GM19351 (cell line): Measurements from ENCODE around the gene ELMO1.

ENCODE experiments used
- ATAC-seq: cut with Tn5 transposase; IDR thresholded peaks from one replicate; pipeline ENCODE4 v1.9.1; 2021; ENCODE audit warnings: mild to moderate bottlenecking, moderate library complexity; ENCODE audit not compliant: unreplicated experiment

ELMO1 gene

DNA sequence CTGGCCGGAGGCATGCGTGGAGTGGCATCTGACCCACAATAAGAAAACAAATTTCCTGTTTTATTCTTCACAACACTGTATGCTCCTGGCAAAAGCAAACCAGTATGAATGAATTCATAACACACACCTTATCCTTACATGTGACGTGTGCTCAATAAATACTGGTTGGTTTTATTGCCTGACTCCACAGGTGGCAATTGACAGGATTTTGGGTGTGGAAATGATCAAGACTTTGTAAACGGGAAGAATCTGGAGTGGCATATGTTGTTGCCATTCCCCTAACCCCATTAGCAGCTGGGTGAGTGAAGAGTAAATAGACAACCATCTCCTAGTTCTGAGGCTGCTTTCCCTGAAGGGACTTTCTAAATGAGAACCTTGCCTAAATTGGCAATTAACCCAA, 508.8 kb downstream of the ELMO1 start:
- ATAC-seq, result no peak

DNA sequence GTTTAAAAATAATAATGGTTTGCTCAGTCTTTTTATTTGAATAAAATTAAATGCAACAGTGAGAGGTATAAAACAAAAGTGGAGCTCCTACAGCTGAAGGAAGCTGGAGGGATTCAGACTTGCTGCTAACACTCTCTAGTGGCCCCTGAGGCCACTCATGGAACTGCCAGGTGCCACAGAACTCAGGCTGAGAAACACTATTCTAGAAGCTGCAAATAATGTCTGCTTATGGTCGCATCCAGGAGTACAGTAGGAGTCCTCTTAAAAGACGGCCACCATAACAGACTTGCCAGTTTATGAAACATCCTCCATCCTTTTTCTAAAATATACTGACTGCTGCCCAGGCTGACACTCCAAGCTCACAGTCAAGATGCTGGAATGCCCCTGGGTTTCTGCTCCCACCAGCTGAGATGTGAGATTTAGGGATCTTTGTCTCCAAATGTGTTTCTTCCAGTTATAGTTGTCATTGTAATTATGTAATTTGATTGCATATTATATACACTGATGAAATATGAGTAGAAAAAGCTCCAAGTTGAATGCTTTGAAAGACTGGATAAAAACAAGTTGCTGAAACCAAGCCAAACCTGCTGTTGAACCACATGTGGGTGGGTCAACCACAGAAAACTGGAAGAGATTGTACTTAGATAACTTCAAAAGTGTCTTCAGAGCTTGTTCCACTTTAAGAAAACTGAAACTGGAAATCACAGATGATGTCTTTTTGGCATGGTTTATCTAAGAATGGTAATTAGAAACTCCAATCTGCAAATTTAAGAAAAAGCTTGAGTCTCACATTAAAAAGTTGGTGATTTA, 510.7 kb downstream of the ELMO1 start:
- no peak for ATAC-seq

DNA sequence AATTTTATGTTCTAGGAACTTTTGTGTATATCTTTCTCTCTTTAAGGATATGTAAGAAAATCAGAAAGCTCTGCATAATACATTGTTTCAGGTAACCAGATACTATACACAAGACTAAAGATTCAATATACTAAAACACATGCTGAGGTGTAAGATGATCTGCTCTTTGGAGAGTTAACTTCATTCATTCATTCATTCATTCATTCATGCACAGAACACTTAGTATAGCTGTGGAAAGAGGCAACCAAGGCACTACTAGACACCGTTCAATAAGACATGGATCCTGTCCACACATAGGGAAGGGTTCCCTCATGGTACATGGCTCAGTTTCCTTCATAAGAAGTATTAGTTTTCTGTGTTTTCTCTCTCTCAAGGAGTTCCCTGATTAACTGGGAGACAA, 516.8 kb downstream of the ELMO1 start:
- ATAC-seq, result no peak

DNA sequence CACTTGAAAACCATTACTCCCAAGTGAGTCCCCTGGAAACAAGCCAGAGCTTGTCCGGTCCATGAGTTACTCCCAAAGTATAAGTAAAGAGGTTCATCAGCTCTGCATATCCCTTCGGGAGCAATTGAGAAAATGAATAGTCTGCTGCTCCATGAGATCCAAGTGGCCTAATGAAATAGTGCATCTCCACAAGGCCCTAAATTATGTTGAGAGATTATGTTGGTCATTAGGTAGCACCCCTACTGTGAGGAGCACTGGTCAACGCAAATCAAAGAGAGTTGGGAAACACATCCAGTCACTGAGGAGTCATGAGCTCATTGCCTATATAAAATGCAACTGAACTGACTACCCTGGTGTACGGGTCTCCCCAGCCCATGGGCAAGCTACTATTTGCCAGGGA, 518.9 kb downstream of the ELMO1 start:
- no peak for ATAC-seq

DNA sequence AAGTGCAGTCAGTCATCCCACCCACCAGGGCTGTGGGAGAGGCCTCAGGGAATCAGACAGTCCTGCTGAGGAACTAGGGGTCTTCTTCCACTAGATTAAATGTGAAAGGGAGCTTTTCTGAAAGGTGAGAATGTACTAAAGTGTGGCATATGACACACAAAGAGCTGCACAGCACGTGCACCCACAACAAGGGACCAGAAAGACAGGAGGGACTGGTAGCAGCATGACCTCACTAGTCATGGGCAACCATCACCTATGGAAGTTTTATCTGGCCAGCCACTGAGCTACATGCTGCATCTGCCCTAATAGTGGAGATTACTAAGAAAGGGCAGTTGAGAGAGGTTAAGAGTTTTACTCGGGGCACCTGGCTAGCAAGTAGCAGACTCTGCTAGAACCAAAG, 519.9 kb downstream of the ELMO1 start:
- ATAC-seq, result no peak

DNA sequence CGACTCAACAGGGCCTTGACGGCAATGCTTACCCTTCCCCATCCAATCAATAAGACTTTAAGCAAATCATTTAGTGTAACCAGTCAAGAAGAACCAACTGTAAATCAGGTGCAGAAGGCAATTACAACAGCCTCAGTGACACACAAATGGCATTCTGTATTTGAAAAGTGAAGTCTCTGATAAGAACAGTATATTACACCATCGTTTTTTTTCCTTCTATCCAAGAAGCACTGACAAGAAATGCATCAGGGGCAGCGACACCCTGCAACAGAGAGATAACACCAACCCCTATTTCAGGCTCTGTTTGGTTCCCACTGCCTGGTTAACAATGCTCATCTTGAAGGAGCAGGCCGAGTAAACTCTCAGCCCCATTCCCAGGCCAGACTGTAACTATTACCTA, 520.4 kb downstream of the ELMO1 start:
- no peak for ATAC-seq

DNA sequence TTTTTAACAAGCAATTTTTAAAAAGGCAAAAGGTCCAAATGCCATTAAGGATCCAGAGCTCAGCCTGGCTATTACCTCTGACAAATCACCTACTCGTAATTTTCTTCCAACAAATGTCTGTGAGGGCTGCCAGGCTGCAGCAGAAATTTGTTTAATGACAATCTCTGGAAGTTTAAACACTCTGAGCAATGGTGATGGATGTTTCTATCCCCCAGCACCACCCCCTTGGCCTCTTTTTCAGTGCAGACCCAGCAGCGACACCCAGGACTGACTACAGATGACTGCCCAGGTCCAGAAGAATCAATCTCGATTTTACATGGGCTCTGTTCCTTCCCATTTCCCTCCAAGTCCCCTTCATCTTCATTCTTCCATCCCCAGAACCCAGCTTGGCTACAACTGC, 523.0 kb downstream of the ELMO1 start:
- ATAC-seq, result no peak

DNA sequence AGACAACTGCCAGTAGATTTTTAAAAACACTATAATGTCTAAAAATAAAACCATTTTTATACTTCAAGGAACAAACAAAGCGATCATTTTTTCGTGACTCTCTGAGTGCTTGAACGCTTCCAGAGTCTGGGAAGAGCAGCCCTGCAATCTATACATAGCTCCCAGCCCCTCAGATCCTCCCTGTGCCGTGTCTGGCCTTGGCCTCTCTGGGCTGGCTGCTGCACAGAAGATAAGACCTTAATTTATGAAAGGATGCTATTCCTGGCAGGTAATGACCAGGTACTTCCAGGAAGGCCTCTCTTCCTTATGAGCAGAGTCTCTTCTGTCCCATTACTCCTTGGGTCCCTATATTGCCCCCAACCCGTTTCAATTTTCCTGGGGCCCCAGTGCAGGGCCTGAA, 523.5 kb downstream of the ELMO1 start:
- ATAC-seq, result no peak

DNA sequence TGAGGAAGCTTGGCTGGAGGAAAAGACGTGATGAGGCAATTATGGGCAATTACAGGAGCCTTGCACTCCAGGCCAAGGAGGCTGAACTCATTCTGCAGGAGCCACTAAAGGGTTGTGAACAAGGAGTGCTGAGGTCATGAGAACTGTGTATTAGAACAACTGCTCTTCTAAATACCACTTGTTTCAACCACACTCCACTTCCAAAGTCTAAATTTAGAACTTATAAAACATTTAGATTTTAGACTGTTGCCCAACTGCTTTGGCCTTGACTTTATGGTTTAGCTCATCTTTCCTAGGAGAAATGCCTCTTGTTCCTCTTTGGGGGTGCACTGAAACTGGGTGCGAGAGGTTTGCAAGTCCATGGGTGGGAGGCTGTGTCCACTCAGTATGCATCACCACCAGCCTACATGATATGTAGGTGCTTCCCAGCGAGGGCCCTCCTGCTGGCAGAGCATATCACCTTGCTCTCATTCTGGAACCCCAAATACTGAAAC, 524.7 kb downstream of the ELMO1 start:
- no peak for ATAC-seq

DNA sequence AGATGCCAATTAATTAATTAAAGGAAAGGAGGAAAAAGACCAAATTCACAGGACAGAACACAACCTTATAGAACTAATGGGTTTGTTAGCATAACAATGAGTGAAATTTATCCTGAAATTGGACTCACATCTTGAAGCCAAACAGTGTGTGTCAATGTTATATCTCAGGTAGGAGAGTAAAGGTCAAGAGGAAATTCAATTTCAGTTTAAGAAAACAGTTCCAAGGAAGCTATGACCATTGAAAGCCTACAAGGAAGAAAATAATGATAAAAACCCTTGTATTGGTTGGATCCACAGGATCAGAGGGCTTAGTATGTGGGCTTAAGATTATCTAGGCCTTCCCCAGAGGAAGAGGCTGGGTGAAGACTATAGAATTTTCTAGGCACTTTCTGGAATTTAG, 525.5 kb downstream of the ELMO1 start:
- ATAC-seq, result no peak

DNA sequence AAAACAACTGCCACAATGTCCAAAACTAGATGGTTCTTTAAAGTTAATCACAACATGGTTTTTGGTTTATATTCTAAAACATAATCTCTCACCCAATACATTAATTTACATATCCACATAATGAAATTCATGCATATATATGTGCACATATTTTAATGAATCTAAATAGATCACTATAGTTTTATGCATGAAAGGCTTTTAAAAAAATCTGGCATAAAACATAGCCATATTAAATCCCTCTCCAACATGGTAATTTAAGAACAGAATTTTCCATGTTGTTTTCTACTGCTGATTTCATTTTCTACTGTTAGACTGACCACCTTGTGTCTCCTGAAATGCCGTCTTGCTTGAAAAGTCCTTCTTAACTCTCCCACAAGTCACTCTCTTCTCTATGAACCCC, 528.2 kb downstream of the ELMO1 start:
- ATAC-seq, result no peak

DNA sequence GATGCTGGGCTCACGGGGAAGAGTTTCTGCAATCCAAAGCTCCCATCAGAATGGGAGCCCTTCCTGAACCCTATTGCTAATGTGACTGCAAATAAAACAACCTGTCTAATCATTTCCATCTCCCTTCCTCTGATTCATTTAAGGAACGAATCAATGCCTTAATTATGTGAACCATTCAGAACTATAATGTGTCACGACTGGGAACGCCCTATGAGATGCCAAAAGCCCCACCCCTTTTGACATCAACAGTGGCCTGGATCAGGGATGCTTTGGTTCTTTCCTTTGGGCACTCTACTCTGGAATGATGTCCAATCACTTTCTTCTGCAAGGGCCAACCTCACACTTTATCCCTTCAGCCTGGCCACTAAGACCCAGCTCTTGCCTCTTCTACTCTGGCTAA, 528.9 kb downstream of the ELMO1 start:
- ATAC-seq, result no peak

DNA sequence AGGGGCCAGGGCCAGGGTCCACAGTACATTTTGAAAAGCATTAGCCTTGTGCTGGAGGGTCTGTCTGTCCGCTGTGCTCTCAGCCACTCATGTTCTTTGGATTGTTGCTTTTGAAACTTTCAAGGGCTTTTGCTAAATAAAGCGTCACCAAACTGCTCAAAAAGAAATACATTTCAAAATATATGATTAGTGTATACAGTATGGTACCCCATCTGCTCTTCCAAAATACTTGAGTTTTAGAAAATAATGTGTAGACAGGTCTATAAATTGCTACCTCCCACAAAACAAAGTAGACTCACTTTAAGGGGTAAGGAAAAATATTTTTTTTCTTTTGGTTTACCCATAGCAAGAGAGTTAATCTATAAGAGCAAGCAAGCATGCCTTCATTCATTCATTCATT, 530.1 kb downstream of the ELMO1 start:
- ATAC-seq, result no peak

DNA sequence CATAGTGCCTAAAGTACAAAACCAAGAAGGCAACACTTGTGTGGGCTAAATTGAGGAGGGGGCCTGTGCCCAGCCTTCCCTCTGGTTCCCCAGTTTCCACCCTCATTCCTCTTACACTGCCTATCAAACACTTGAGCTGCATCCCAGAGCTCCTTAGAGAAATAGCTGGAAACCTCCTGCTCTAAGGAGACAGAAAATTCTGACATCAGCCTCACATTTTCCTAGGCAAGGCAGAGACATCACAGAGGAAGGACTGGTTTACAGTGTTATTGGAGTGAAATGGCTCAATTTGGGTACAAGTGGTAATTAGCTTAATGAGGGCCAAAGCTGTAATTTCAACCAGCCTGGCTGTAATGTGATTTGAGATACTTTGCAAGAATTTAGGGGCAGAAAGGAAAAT, 532.0 kb downstream of the ELMO1 start:
- no peak for ATAC-seq

DNA sequence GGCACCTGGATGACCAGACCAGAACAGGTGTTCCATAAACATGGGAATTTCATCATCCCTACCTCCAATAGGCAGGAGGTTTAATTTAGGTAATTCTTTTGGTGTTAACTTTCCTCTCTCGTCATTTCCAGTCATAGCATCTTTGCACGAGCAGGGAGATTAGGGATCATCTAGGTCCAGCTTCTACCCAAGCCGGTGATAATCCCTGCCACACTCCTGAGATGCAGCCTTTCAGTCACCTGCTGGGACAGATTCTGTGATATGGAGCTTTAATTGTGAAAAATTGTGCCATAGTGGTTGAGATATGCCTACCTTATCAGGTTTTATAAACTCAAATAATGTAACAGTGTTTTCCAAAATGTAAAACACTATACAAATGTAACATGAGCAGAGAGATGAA, 532.5 kb downstream of the ELMO1 start:
- ATAC-seq, result no peak

DNA sequence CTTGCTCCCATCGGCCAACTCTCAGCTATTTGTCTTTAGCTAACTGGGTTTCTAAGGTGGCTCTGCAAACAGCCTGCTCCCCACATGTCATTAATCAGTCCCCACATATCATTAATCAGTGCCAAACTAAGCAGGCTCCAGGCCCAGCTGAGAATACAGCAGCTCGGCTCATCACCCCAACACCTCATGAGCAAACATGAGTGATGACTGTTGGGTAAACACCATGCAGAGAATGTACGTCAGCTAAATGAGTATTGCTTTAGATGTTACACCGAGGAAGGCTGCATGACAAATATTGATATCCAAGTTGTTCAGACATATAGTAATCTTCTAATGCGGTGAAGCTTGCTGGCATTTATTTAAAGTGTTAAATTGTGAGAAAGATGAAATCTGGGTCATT, 536.9 kb downstream of the ELMO1 start:
- no peak for ATAC-seq

DNA sequence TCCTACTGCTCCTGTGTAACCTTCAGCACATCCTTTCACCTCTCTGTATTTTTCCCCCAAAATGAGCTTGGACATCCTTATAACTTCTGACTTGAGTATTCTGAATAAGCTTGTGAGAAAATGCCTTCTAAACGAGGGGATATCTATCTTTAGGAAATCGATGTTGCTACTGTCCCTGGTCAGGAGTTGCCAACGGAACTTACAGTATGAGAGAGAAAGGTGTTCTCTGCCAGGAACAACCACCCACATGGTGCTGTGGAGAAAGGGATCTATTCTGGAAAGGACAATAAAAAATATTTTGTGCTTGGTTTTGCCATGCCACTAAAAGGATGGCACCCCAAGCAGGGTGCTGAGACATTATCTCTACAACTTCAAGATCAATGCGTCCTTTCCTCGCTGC, 537.8 kb downstream of the ELMO1 start:
- ATAC-seq, result no peak

DNA sequence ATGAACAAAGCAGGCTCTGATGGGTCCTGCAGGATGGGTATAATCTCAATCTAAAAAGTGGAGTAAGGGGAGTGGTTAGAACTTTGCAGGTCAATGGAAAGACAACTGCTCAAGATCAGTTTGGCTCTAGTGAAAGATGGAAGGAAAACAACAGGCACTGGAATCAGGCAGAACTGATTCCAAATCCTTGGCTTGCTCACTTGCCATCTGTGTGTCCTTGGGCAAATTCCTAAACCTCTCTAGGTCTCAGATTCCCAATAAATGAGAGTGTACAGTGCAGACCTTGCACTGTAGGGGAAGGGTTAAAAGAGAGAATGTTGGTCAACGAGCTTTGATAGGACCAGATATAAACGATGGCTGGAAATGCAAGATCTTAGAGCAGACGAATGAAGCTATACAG, 538.3 kb downstream of the ELMO1 start:
- ATAC-seq, result no peak

DNA sequence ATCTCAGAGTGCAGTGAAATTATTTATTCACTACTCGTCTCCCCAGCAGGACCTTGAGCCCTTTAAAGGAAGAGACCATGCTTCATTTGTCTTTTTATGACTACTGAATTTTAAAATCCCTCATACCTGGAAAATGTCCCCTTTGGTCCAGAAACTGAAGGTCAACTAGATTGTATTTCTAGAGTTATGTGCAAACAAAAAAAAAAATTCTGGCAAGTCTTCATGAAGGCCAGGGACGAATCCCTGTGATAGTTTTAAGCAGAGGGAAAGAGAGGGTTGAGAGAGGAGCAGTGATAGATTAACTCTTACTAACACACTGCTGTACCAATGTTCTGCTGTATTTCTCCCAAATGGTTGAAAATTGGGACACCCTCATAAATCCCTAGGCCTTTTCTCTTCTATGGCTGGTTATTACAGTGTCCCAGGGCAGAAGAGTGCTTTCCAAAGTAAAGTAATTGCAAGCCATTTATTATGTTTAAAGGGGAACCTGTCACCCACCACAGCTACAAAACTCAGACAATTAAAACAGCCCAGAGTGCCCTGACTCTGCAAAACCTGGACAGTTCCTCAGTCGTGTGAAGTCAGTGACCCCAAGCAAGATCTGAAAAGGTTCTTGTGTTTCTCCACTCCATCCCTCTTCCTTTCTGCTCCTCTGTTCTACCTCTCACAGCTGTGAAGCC, 541.6 kb downstream of the ELMO1 start:
- no peak for ATAC-seq

DNA sequence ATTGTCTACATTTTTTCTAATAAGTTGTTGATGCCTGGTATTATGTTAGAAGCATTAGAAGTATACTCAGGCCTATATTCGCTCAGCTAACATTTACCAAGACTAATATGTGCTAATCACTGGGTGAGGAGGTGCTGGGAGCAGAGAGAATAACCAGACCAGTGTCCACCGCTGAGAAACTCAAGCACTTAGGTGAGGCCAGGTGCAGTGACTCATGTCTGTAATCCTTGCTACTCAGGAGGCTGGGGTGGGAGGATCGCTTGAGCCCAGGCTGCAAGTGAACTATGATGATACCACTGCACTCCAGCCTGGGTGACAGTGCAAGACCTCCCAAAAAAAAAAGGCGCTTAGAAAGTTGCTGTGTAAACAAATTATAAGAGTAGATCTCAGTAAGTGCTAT, 542.2 kb downstream of the ELMO1 start:
- ATAC-seq, result no peak

DNA sequence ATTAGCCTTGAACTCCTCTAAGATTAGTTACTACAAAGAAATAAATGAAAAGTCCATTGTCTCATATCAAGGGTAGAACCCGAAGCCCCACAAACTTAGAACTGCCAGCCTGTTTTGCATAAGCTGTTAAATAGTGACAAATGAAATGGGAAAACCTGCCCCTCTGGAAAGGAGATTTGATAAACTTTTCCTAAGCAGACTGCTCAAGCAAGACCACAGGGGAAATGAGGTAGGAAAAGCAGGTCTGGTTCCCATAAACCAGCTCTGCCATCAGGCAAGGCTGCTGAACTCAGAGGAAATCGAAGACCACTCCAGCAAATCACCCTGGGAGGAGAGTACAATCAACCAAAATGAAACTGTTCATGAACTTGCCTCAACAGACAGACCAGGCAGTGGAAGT, 542.8 kb downstream of the ELMO1 start:
- no peak for ATAC-seq

DNA sequence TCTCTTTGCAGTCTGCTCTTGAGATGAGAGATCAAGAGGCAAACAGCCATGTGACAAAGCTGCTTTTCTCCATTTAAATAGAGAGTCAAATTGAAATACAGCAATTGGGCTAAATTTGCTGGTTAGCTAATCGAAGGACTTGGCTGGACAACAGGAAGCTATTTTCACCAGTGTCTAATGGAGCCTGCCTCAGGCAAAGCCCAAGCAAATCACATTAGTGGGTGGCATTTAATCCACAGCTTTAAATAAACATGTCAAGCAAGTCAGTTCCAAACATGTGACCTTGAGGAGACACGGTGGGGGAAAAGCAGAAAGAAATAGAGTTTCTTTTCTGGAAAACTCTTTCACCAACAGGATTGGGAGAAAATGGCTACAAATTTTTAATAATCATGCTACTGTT, 543.9 kb downstream of the ELMO1 start:
- no peak for ATAC-seq

DNA sequence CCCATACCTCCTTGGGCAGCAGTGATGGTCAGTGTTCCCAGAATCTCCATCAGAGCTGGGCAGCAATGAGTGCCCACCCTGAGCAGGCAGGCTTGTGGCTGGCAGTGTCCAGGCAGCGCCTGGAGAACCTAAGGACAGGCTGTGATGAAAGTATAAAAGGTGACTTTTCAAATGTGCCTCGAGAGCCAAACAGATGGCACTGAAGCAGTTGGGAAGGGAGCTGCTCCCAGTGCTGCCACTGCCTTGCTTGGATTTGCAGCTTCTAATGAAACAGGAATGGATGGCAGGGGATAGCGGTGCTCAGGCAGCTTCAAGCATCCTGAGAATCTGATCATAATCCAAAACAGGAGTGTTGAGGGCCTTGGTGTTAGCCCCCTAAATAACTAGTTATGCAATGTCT, 544.6 kb downstream of the ELMO1 start:
- no peak for ATAC-seq
